GF-D8 (cell line): ENCODE data around the gene SLX9.

Source experiments
- DNase-seq: peaks from one replicate; lab custom pipeline; 2025; lab: John Stamatoyannopoulos, UW

SLX9 gene

GRCh38 chr21:44947930-44948331 lies 8.1 kb downstream of the SLX9 start:
- DNase-seq: no peak

GRCh38 chr21:44948426-44949120 lies 8.7 kb downstream of the SLX9 start:
- no peak for DNase-seq

GRCh38 chr21:44949161-44949778 lies 9.4 kb downstream of the SLX9 start:
- DNase-seq: no peak

- no peak for DNase-seq
These were observed 10.0 kb downstream of the SLX9 start for GRCh38 chr21:44949779-44950198.

- no peak for DNase-seq
These were observed 10.5 kb downstream of the SLX9 start for GRCh38 chr21:44950351-44950750.

- no peak for DNase-seq
These were observed 11.5 kb downstream of the SLX9 start for GRCh38 chr21:44951186-44951915.

- no peak for DNase-seq
These were observed 12.5 kb downstream of the SLX9 start for GRCh38 chr21:44952116-44952928.

- DNase-seq: no peak
These were observed 13.2 kb downstream of the SLX9 start for GRCh38 chr21:44952929-44953627.

GRCh38 chr21:44953628-44954021 lies 13.8 kb downstream of the SLX9 start:
- DNase-seq: no peak

GRCh38 chr21:44954281-44954771 lies 14.5 kb downstream of the SLX9 start:
- no peak for DNase-seq

- no peak for DNase-seq
These were observed 15.4 kb downstream of the SLX9 start for GRCh38 chr21:44955141-44955797.

- DNase-seq: no peak
These were observed 16.0 kb downstream of the SLX9 start for GRCh38 chr21:44955798-44956175.

- no peak for DNase-seq
These were observed 16.7 kb downstream of the SLX9 start for GRCh38 chr21:44956356-44957046.

GRCh38 chr21:44957047-44957831 lies 17.4 kb downstream of the SLX9 start:
- no peak for DNase-seq

- no peak for DNase-seq
These were observed 18.1 kb downstream of the SLX9 start for GRCh38 chr21:44957901-44958451.

- DNase-seq: no peak
These were observed 18.8 kb downstream of the SLX9 start for GRCh38 chr21:44958471-44959191.

GRCh38 chr21:44959376-44960091 lies 19.7 kb downstream of the SLX9 start:
- no peak for DNase-seq
